D721Med (cell line): ENCODE data around the gene TREML1.

Source experiments
- DNase-seq: peaks from one replicate; pipeline ENCODE4 v3.0.0; 2011; ENCODE audit warnings: low spot score; ENCODE audit not compliant: insufficient read length
- FAIRE-seq: peaks from 2 replicates; lab custom pipeline; 2011; peaks lifted over from hg19 to GRCh38; lab: Jason Lieb, UNC
- CTCF ChIP-seq: IDR thresholded peaks from 2 replicates; pipeline ENCODE4 v1.5.1; 2012; ENCODE audit warnings: mild to moderate bottlenecking, control low read depth; ENCODE audit not compliant: insufficient read depth; ENCODE audit errors: missing control alignments

The TREML1 gene

GRCh38 chr6:41160933-41161332 is 6.8 kb upstream of the TREML1 start:
- no peak for TF ChIP-seq CTCF
- FAIRE-seq (no peak), DNase-seq (no peak)

GRCh38 chr6:41159415-41160082 is 5.4 kb upstream of the TREML1 start:
- FAIRE-seq (no peak), DNase-seq (no peak)
- no peak for TF ChIP-seq CTCF

GRCh38 chr6:41157323-41157722 is 3.2 kb upstream of the TREML1 start:
- no peak for TF ChIP-seq CTCF
- DNase-seq (no peak), FAIRE-seq (no peak)

DNA sequence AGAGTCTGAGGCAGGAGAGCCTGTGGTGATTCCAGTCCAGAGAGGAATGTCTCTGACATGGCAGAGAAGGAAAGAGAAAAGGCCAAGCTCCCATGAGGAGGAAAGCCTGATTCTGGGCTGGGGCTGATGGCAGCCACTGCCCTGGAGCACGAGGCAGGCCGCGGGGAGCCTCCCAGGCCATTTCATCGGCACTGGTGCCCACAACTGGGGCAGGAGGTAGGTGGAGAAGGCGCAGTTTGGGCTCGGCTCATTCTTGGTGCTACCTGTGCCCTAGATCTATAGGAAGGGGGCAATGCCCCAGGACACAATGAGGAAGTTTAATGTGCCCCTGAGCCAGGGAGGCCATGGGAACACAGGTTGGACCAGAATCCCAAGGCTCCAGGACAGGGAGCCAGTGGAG is 2.6 kb upstream of the TREML1 start:
- FAIRE-seq: no peak
- TF ChIP-seq CTCF: no peak
- no peak for DNase-seq

DNA sequence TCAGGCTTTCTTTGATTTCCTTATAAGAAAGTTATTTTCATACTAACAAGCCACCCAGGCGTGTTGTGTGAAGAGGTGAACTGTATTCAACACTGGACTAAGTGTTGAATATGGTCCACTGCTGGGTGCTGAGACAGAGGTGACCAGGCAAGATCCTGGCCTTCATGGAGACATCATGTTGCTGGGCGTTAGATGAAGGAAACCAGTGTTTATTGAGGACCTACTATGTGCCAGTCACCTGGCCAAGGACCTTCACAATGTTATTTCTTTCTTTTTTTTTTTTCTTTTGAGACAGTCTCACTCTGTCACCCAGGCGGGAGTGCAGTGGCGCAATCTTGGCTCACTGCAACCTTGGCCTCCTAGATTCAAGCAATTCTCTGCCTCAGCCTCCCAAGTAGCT is 1.9 kb upstream of the TREML1 start:
- no peak for FAIRE-seq
- TF ChIP-seq CTCF: no peak
- DNase-seq: no peak

GRCh38 chr6:41155132-41155805 is 1.1 kb upstream of the TREML1 start:
- FAIRE-seq (no peak), DNase-seq (no peak)
- TF ChIP-seq CTCF: no peak

- no peak for TF ChIP-seq CTCF
- no peak for DNase-seq
- no peak for FAIRE-seq
Observed at GRCh38 chr6:41153451-41153850, 696 bp downstream of the TREML1 start.
